CD14-positive monocyte (primary cell): ENCODE results near the gene ITPKA. TPM values are rescaled to one million over a fixed set of nuclear protein-coding genes. Genes with fewer than 3 reads are reported as not detected.

Source experiments
- DNase-seq, 3 donors: peaks; one replicate each; pipeline ENCODE4 v3.0.0-alpha.2; 2011 to 2022
- H2AFZ ChIP-seq: 2 replicates; pipeline ENCODE4 v1.6.0; 2012; ENCODE audit warnings: mild to moderate bottlenecking, low read depth, low read length, inconsistent platforms; ENCODE audit not compliant: insufficient read depth, poor library complexity, severe bottlenecking
- H3K27ac ChIP-seq, 2 donors: 1 replicate in 1 of 2; 2 replicates in 1 of 2; pipeline ENCODE4 v1.5.1; 2012 to 2013; ENCODE audit warnings: low read length in 2 of 2, control low read depth in 1 of 2, inconsistent platforms in 1 of 2, low read depth in 1 of 2, mild to moderate bottlenecking in 1 of 2
- H3K27me3 ChIP-seq, 2 donors: one replicate each; pipeline versions ENCODE4 v1.6.0 to v1.6.1; 2011 to 2013; ENCODE audit warnings: low read length in 2 of 2; ENCODE audit not compliant: control insufficient read depth in 2 of 2, insufficient read depth in 2 of 2
- H3K36me3 ChIP-seq, 2 donors: replicated peaks in 1 of 2; 1 replicate in 1 of 2; 2 replicates in 1 of 2; pipeline versions ENCODE4 v1.5.1 to v1.6.1; 2012 to 2013; ENCODE audit warnings: low read length in 2 of 2, control low read depth in 1 of 2, inconsistent platforms in 1 of 2, mild to moderate bottlenecking in 1 of 2; ENCODE audit not compliant: insufficient read depth in 2 of 2, control insufficient read depth in 1 of 2
- H3K4me1 ChIP-seq, 2 donors: 1 replicate in 1 of 2; 2 replicates in 1 of 2; pipeline versions ENCODE4 v1.5.1 to v1.6.1; 2012 to 2013; ENCODE audit warnings: low read length in 2 of 2, control low read depth in 1 of 2, inconsistent platforms in 1 of 2, mild to moderate bottlenecking in 1 of 2, moderate library complexity in 1 of 2; ENCODE audit not compliant: insufficient read depth in 2 of 2, control insufficient read depth in 1 of 2
- H3K4me2 ChIP-seq: replicated peaks from 2 replicates; pipeline ENCODE3; 2012; ENCODE audit warnings: low read length, moderate library complexity, mild to moderate bottlenecking; ENCODE audit not compliant: poor library complexity, severe bottlenecking; ENCODE audit errors: extremely low read depth
- H3K4me3 ChIP-seq, 3 experiments: fragments of 200-600 bp in 1 of 3; sonication (generic) in 1 of 3; replicated peaks in 1 of 3; 1 replicate in 2 of 3; 2 replicates in 1 of 3; pipeline ENCODE4 v1.5.1; 2011 to 2013; ENCODE audit warnings: low read length in 3 of 3, mild to moderate bottlenecking in 3 of 3, control low read depth in 2 of 3, low read depth in 2 of 3, inconsistent platforms in 1 of 3, moderate library complexity in 1 of 3
- H3K79me2 ChIP-seq: 2 replicates; pipeline ENCODE4 v1.6.0; 2012; ENCODE audit warnings: mild to moderate bottlenecking, control low read depth, inconsistent platforms, low read length, moderate library complexity; ENCODE audit not compliant: insufficient read depth
- H3K9ac ChIP-seq: 2 replicates; pipeline ENCODE4 v1.6.0; 2017; ENCODE audit warnings: low read length, mild to moderate bottlenecking; ENCODE audit not compliant: insufficient read depth, poor library complexity, severe bottlenecking
- H3K9me3 ChIP-seq, 2 donors: replicated peaks in 1 of 2; 1 replicate in 1 of 2; 2 replicates in 1 of 2; pipeline versions ENCODE4 v1.5.1 to v1.6.1; 2012 to 2013; ENCODE audit warnings: low read length in 2 of 2, control low read depth in 1 of 2; ENCODE audit not compliant: control insufficient read depth in 1 of 2, insufficient read depth in 1 of 2
- H4K20me1 ChIP-seq: 2 replicates; pipeline ENCODE4 v1.6.0; 2012; ENCODE audit warnings: mild to moderate bottlenecking, low read length, control low read depth, moderate library complexity; ENCODE audit not compliant: insufficient read depth
- H3K27ac Mint-ChIP-seq, 7 donors: one replicate each; pipeline ENCODE4 v1.8.0; 2020; ENCODE audit warnings: mild to moderate bottlenecking in 7 of 7, mixed read lengths in 7 of 7, moderate library complexity in 6 of 7, inconsistent platforms in 2 of 7
- H3K27me3 Mint-ChIP-seq, 3 donors: one replicate each; pipeline ENCODE4 v1.8.0; 2021 to 2022; ENCODE audit warnings: low read depth in 3 of 3, mild to moderate bottlenecking in 3 of 3, mixed read lengths in 3 of 3, moderate library complexity in 3 of 3, inconsistent platforms in 1 of 3
- H3K36me3 Mint-ChIP-seq, 2 donors: one replicate each; pipeline ENCODE4 v1.8.0; 2020; ENCODE audit warnings: mixed read lengths in 2 of 2, inconsistent platforms in 1 of 2, mild to moderate bottlenecking in 1 of 2
- H3K4me1 Mint-ChIP-seq: one replicate; pipeline ENCODE4 v1.8.0; 2020; ENCODE audit warnings: mild to moderate bottlenecking, mixed read lengths
- H3K4me3 Mint-ChIP-seq, 2 donors: one replicate each; pipeline ENCODE4 v1.8.0; 2020; ENCODE audit warnings: mild to moderate bottlenecking in 2 of 2, mixed read lengths in 2 of 2, moderate library complexity in 1 of 2
- H3K9me3 Mint-ChIP-seq, 7 donors: one replicate each; pipeline ENCODE4 v1.8.0; 2020 to 2022; ENCODE audit warnings: mixed read lengths in 7 of 7, mild to moderate bottlenecking in 6 of 7, moderate library complexity in 6 of 7, inconsistent platforms in 2 of 7
- CTCF ChIP-seq: fragments of 200-600 bp; IDR thresholded peaks from one replicate; pipeline ENCODE4 v1.8.0; 2022; ENCODE audit warnings: antibody characterized with exemption, mild to moderate bottlenecking
- WGBS: methylation state at CpG from one replicate; pipeline ENCODE4 v1.1.5; 2013; ENCODE audit warnings: missing lambda C conversion rate; ENCODE audit not compliant: insufficient coverage; 5-methylcytosine and 5-hydroxymethylcytosine counted together
- intact Hi-C, 2 donors: fragments of 100-400 bp; cut with micrococcal nuclease; formaldehyde crosslinking; loops; one replicate each; pipeline versions ENCODE4 v1.15.0 to v1.15.1; 2023
- polyA plus RNA-seq, 3 donors: library from polyadenylated mRNA; depleted of rRNA in 1 of 3; unstranded in 2 of 3; stranded (reverse) in 1 of 3; fragments of 300-500 nt in 2 of 3; fragments of >200 nt in 1 of 3; fragmentation: Illumina TruSeq in 2 of 3; gene quantifications; 1 replicate in 2 of 3; 2 replicates in 1 of 3; pipeline ENCODE4 v1.2.3, GENCODE V29; 2012 to 2021

The ITPKA gene
- polyA plus RNA-seq, 3 donors: 0.31 TPM; not detected in 2

- intact Hi-C loops: no loop called here
- Histone ChIP-seq H3K4me2 (no peak overlapping the region), H3K4me3 (no peak overlapping the region), H3K36me3 (peaks cover 24 to 35% of the 10 kb centered on the region in 2 donors), H3K9me3 (no peaks in the 10 kb centered on the region), H2AFZ (no peak overlapping the region), H3K27me3 (no peaks in the 10 kb centered on the region), H4K20me1 (no peaks in the 10 kb centered on the region), H3K79me2 (no peaks in the 10 kb centered on the region), H3K4me1 (no peaks in the 10 kb centered on the region), H3K27ac (no peak overlapping the region), H3K9ac (no peak overlapping the region)
- Mint-ChIP-seq H3K27ac (peak overlapping the region in 1 of 7 donors; percentile 76), H3K4me1 (no peaks in the 10 kb centered on the region), H3K9me3 (peaks cover 0 to 3% (median 1%) of the 10 kb centered on the region in 7 donors), H3K27me3 (peaks cover 4 to 8% (median 4%) of the 10 kb centered on the region in 3 donors), H3K36me3 (peaks cover 32 to 37% of the 10 kb centered on the region in 2 donors), H3K4me3 (no peak overlapping the region)
- TF ChIP-seq CTCF: no peak
- no peak for DNase-seq
- 88% methylated on average over 8 of the region's 11 CpGs for WGBS
These were observed 8.6 kb upstream of the ITPKA start for GRCh38 chr15:41484937-41485625.

GRCh38 chr15:41486286-41486685 is 7.4 kb upstream of the ITPKA start:
- Histone ChIP-seq H3K27me3 (peaks cover 2 to 9% of the 10 kb centered on the region in 2 donors), H3K4me2 (no peak overlapping the region), H4K20me1 (no peaks in the 10 kb centered on the region), H3K4me1 (no peaks in the 10 kb centered on the region), H3K27ac (no peak overlapping the region), H2AFZ (no peak overlapping the region), H3K9ac (no peak overlapping the region), H3K79me2 (no peaks in the 10 kb centered on the region), H3K9me3 (no peaks in the 10 kb centered on the region), H3K4me3 (no peak overlapping the region), H3K36me3 (peaks cover 13 to 23% of the 10 kb centered on the region in 2 donors)
- H3K4me1 Mint-ChIP-seq: no peaks in the 10 kb centered on the region
- peaks cover 6 to 20% (median 11%) of the 10 kb centered on the region in 3 donors for H3K27me3 Mint-ChIP-seq
- peaks cover 20 to 25% of the 10 kb centered on the region in 2 donors for H3K36me3 Mint-ChIP-seq
- no peak overlapping the region for H3K27ac Mint-ChIP-seq
- no peak overlapping the region for H3K4me3 Mint-ChIP-seq
- peaks cover 0 to 3% (median 1%) of the 10 kb centered on the region in 7 donors for H3K9me3 Mint-ChIP-seq
- TF ChIP-seq CTCF: no peak
- DNase-seq: no peak
- 84% methylated on average over 36 of the region's 43 CpGs for WGBS
- intact Hi-C loops: no loop called here
